GM23338 (cell line): ENCODE data around the gene METRNL. TPM values are rescaled to one million over a fixed set of nuclear protein-coding genes. Genes with fewer than 3 reads are reported as not detected.

Experiments
- ATAC-seq: fragments of 200-7000 bp; cut with Tn5 transposase; 3 replicates; pipeline ENCODE4 v1.9.1; 2020
- DNase-seq: peaks from one replicate; pipeline ENCODE4 v3.0.0-alpha.2; 2015; ENCODE audit warnings: low spot score
- H2AFZ ChIP-seq: fragments of 200-600 bp; sonication (generic); 2 replicates; pipeline ENCODE4 v1.8.0; 2016; ENCODE audit warnings: antibody characterized with exemption, mild to moderate bottlenecking, moderate library complexity
- H3F3A ChIP-seq: fragments of 200-600 bp; sonication (generic); replicated peaks from 2 replicates; pipeline ENCODE4 v1.8.0; 2017; ENCODE audit warnings: antibody characterized with exemption, mixed run types, low read depth
- H3K27ac ChIP-seq: fragments of 200-600 bp; sonication (generic); 2 replicates; pipeline ENCODE4 v1.6.1; 2016; ENCODE audit warnings: low read depth
- H3K27me3 ChIP-seq: fragments of 200-600 bp; sonication (generic); 2 replicates; pipeline ENCODE4 v1.8.0; 2016; ENCODE audit warnings: mild to moderate bottlenecking, mixed run types, moderate library complexity; ENCODE audit not compliant: insufficient read depth
- H3K36me3 ChIP-seq: fragments of 200-600 bp; sonication (generic); 2 replicates; pipeline ENCODE4 v1.8.0; 2016; ENCODE audit warnings: mild to moderate bottlenecking; ENCODE audit not compliant: insufficient read depth
- H3K4me1 ChIP-seq: fragments of 200-600 bp; sonication (generic); 2 replicates; pipeline ENCODE4 v1.8.0; 2016; ENCODE audit warnings: mild to moderate bottlenecking, moderate library complexity; ENCODE audit not compliant: insufficient read depth
- H3K4me2 ChIP-seq: fragments of 200-600 bp; sonication (generic); 2 replicates; pipeline ENCODE4 v1.7.1; 2017; ENCODE audit warnings: mixed run types
- H3K4me3 ChIP-seq: fragments of 200-600 bp; sonication (generic); 2 replicates; pipeline ENCODE4 v1.6.1; 2016; ENCODE audit warnings: mixed run types
- H3K79me2 ChIP-seq: fragments of 200-600 bp; sonication (generic); replicated peaks from 2 replicates; pipeline ENCODE4 v1.8.0; 2017; ENCODE audit warnings: mild to moderate bottlenecking; ENCODE audit not compliant: insufficient read depth
- H3K9me2 ChIP-seq: fragments of 200-600 bp; sonication (generic); 2 replicates; pipeline ENCODE4 v1.8.0; 2017; ENCODE audit not compliant: insufficient read depth
- H4K20me1 ChIP-seq: fragments of 200-600 bp; sonication (generic); replicated peaks from 2 replicates; pipeline ENCODE4 v1.8.0; 2017; ENCODE audit warnings: mild to moderate bottlenecking; ENCODE audit not compliant: insufficient read depth
- H3K27ac Mint-ChIP-seq: 2 replicates; pipeline ENCODE4 v1.8.0; 2020; ENCODE audit warnings: inconsistent platforms, mild to moderate bottlenecking, moderate library complexity, mixed read lengths
- H3K27me3 Mint-ChIP-seq: 3 replicates; pipeline ENCODE4 v1.8.0; 2022; ENCODE audit warnings: low read depth, mild to moderate bottlenecking, moderate library complexity, mixed read lengths, inconsistent platforms; ENCODE audit not compliant: insufficient read depth, poor library complexity
- H3K36me3 Mint-ChIP-seq: 3 replicates; pipeline ENCODE4 v1.8.0; 2021; ENCODE audit warnings: low read depth, mild to moderate bottlenecking, inconsistent platforms, moderate library complexity, mixed read lengths
- H3K4me1 Mint-ChIP-seq: 3 replicates; pipeline ENCODE4 v1.8.0; 2020; ENCODE audit warnings: mild to moderate bottlenecking, inconsistent platforms, mixed read lengths
- H3K4me3 Mint-ChIP-seq: 3 replicates; pipeline ENCODE4 v1.8.0; 2021; ENCODE audit warnings: moderate library complexity, mild to moderate bottlenecking, inconsistent platforms, mixed read lengths
- H3K9me3 Mint-ChIP-seq: 3 replicates; pipeline ENCODE4 v1.8.0; 2020; ENCODE audit warnings: moderate library complexity, mild to moderate bottlenecking, inconsistent platforms, mixed read lengths
- CREB1 ChIP-seq: fragments of 250-450 bp; sonication (Bioruptor Pico); IDR thresholded peaks from 2 replicates; pipeline ENCODE4 v1.5.0; 2020; ENCODE audit warnings: low read depth, mild to moderate bottlenecking, moderate library complexity
- CTCF ChIP-seq, 2 experiments: fragments of 200-600 bp in 1 of 2; sonication (generic) in 1 of 2; conservative IDR thresholded peaks; 2 replicates each; pipeline versions ENCODE4 v1.5.1 to v1.6.1; 2016 to 2017; ENCODE audit warnings: antibody characterized with exemption in 2 of 2, low read depth in 2 of 2, mild to moderate bottlenecking in 2 of 2, moderate library complexity in 1 of 2
- ETS1 ChIP-seq: IDR thresholded peaks from 2 replicates; pipeline ENCODE4 v1.6.1; 2016; ENCODE audit warnings: antibody characterized with exemption
- EZH2 ChIP-seq: fragments of 200-600 bp; sonication (generic); IDR thresholded peaks from one replicate; pipeline ENCODE4 v1.8.0; 2017; ENCODE audit warnings: antibody characterized with exemption, mild to moderate bottlenecking, low read depth; ENCODE audit not compliant: unreplicated experiment
- EZH2phosphoT487 ChIP-seq: fragments of 200-600 bp; sonication (generic); IDR thresholded peaks from one replicate; pipeline ENCODE4 v1.8.1; 2018; ENCODE audit warnings: antibody characterized with exemption; ENCODE audit not compliant: unreplicated experiment
- JUNB ChIP-seq: IDR thresholded peaks from one replicate; pipeline ENCODE4 v1.6.1; 2016; ENCODE audit warnings: antibody characterized with exemption; ENCODE audit not compliant: unreplicated experiment
- NANOG ChIP-seq: IDR thresholded peaks from 2 replicates; pipeline ENCODE4 v1.6.1; 2016; ENCODE audit warnings: antibody characterized with exemption, borderline replicate concordance
- REST ChIP-seq: IDR thresholded peaks from one replicate; pipeline ENCODE4 v1.6.1; 2018; ENCODE audit warnings: antibody characterized with exemption; ENCODE audit not compliant: unreplicated experiment
- STAT1 ChIP-seq: IDR thresholded peaks from one replicate; pipeline ENCODE4 v1.6.1; 2016; ENCODE audit warnings: antibody characterized with exemption; ENCODE audit not compliant: unreplicated experiment
- ZNF114 ChIP-seq: fragments of 250-450 bp; sonication (Bioruptor Pico); IDR thresholded peaks from 2 replicates; pipeline ENCODE4 v1.5.0; 2020; ENCODE audit warnings: mild to moderate bottlenecking, moderate library complexity
- ZNF331 ChIP-seq: fragments of 250-450 bp; sonication (Bioruptor Pico); IDR thresholded peaks from 2 replicates; pipeline ENCODE4 v1.5.0; 2020; ENCODE audit warnings: low read depth, mild to moderate bottlenecking, moderate library complexity
- polyA plus RNA-seq: library from polyadenylated mRNA; unstranded; fragments of >200 nt; fragmentation: Nextera tagmentation; extraction: Ambion mirVana; gene quantifications from 2 replicates; pipeline ENCODE4 v1.2.1, GENCODE V29; 2016
- total RNA-seq: library from RNA; depleted of rRNA; stranded (reverse); fragments of >200 nt; shearing (Covaris generic); gene quantifications from 2 replicates; pipeline ENCODE4 v1.2.3, GENCODE V29; 2014

METRNL gene
- total and polyA plus RNA-seq, 2 experiments from 2014 or later, result 12.2 to 20.2 TPM

GRCh38 chr17:83129676-83130075 lies 50.3 kb downstream of the METRNL start:
- H3K9me2 ChIP-seq, result no peaks in the 10 kb centered on the region
- peaks cover 3% of the 10 kb centered on the region; the same call in 1 of the 3 replicates for H3K9me3 Mint-ChIP-seq
- no peaks in the 10 kb centered on the region for H3F3A ChIP-seq
- no peaks in the 10 kb centered on the region for H3K4me1 ChIP-seq
- DNase-seq, result no peak
- H3K4me3 ChIP-seq, result no peak overlapping the region
- H3K4me3 Mint-ChIP-seq, result no peak overlapping the region
- no peaks in the 10 kb centered on the region for H3K27me3 ChIP-seq
- ATAC-seq, result no peak
- H4K20me1 ChIP-seq, result no peaks in the 10 kb centered on the region
- no peaks in the 10 kb centered on the region for H3K79me2 ChIP-seq
- H3K27ac Mint-ChIP-seq, result no peak overlapping the region
- no peaks in the 10 kb centered on the region for H3K36me3 ChIP-seq
- no peaks in the 10 kb centered on the region for H3K36me3 Mint-ChIP-seq
- H3K4me2 ChIP-seq, result no peak overlapping the region
- peaks cover 3% of the 10 kb centered on the region for H3K27me3 Mint-ChIP-seq
- no peak for TF ChIP-seq REST
- TF ChIP-seq CREB1 (CRISPR knock-in tag), result no peak
- no peak for TF ChIP-seq EZH2phosphoT487
- TF ChIP-seq EZH2, result no peak
- H3K4me1 Mint-ChIP-seq, result no peaks in the 10 kb centered on the region
- no peak overlapping the region for H3K27ac ChIP-seq
- H2AFZ ChIP-seq, result no peak overlapping the region

GRCh38 chr17:83131401-83132011 lies 52.1 kb downstream of the METRNL start:
- no peak overlapping the region for H2AFZ ChIP-seq
- H3K4me2 ChIP-seq, result no peak overlapping the region
- no peak overlapping the region for H3K4me3 ChIP-seq
- no peaks in the 10 kb centered on the region for H3K79me2 ChIP-seq
- no peaks in the 10 kb centered on the region for H3K27me3 ChIP-seq
- Mint-ChIP-seq H3K27ac (no peak overlapping the region), H3K4me3 (no peak overlapping the region), H3K9me3 (no peaks in the 10 kb centered on the region), H3K36me3 (no peaks in the 10 kb centered on the region), H3K27me3 (peaks cover 3% of the 10 kb centered on the region), H3K4me1 (peaks cover under 1% of the 10 kb centered on the region)
- no peak overlapping the region for H3K27ac ChIP-seq
- H3K36me3 ChIP-seq, result no peaks in the 10 kb centered on the region
- no peaks in the 10 kb centered on the region for H3K9me2 ChIP-seq
- H4K20me1 ChIP-seq, result no peaks in the 10 kb centered on the region
- ATAC-seq (no peak), DNase-seq (no peak)
- H3K4me1 ChIP-seq, result no peaks in the 10 kb centered on the region
- no peaks in the 10 kb centered on the region for H3F3A ChIP-seq
- TF ChIP-seq CTCF (conservative IDR thresholded peaks at IDR 0.05; ENCODE audit: low read depth in 2 of 2) (no peak), REST (no peak), ETS1 (no peak), NANOG (no peak), JUNB (no peak), STAT1 (no peak), CREB1 (CRISPR knock-in tag) (no peak), ZNF114 (no peak), EZH2 (no peak), EZH2phosphoT487 (no peak), ZNF331 (CRISPR knock-in tag) (no peak)
